GM10248 (cell line): Measurements from ENCODE around the gene CHRM5.

Experiments
- CTCF ChIA-PET: fragments of 300-600 bp; sonication (Branson Sonifier 250); formaldehyde crosslinking; extraction: SDS; loops from one replicate; lab custom pipeline; 2021; ENCODE audit warnings: antibody characterized with exemption; lab: Yijun Ruan, JAX
- POLR2A ChIA-PET: fragments of 350-650 bp; sonication (Branson Sonifier 250); formaldehyde crosslinking; extraction: SDS; loops from one replicate; lab custom pipeline; 2020; ENCODE audit warnings: antibody characterized with exemption; lab: Yijun Ruan, JAX
- DNase-seq: peaks from one replicate; pipeline ENCODE4 v3.0.0; 2012; ENCODE audit errors: extremely low spot score
- TF ChIP-seq, protein P1 (sequence below): IDR thresholded peaks from 2 replicates; pipeline ENCODE4 v1.5.1; 2012; ENCODE audit warnings: mild to moderate bottlenecking, low read depth; ENCODE audit errors: extremely low read depth, missing control alignments, control extremely low read depth

CHRM5 gene

DNA sequence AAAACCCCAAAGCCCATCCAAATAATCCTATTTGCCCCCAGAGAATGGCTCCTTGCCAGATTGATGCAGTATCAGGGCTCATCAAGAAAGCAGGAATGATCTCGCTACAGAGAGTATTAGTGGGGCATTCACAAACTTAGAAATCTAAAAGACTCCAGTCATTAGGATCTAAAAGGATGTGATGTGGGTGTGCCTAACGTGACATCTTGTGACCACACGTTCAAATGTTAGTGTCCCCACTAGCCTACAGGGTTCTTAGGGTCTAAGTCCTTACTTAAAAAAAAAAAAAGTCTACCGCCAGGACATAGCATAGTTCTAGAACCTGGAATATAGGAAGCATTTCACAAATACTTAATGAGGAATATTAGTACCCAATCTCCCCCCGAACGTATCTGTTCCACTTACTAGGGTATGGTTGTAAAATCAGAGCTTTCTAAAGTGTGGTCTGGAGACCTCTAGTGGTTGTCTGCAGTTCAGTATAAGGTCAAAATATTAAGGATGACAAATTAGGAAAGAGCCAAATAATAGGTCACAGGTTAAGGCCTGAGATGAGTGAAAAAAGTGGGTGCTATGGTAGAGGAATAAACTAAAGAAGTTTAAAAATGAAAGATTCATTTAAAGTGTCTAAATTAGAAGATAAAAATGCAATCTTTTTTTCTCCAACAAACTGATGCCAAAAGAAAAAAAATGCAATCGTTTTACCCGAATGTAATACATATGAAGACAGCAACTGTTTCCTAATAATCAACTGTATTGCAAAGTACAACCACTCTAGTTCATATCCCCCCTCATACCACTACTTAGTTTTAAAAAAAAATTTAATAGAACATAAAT lies 4.2 kb upstream of the CHRM5 start:
- CTCF ChIA-PET, result interaction anchor here (0.9 to 3.7 kb wide), 6 partner anchors 12 to 672 kb away, joined by 3 to 14 read pairs (median 4); no protein-coding TSS in a partner anchor
- DNase-seq, result peak; percentile 48
- TF ChIP-seq, protein P1, sequence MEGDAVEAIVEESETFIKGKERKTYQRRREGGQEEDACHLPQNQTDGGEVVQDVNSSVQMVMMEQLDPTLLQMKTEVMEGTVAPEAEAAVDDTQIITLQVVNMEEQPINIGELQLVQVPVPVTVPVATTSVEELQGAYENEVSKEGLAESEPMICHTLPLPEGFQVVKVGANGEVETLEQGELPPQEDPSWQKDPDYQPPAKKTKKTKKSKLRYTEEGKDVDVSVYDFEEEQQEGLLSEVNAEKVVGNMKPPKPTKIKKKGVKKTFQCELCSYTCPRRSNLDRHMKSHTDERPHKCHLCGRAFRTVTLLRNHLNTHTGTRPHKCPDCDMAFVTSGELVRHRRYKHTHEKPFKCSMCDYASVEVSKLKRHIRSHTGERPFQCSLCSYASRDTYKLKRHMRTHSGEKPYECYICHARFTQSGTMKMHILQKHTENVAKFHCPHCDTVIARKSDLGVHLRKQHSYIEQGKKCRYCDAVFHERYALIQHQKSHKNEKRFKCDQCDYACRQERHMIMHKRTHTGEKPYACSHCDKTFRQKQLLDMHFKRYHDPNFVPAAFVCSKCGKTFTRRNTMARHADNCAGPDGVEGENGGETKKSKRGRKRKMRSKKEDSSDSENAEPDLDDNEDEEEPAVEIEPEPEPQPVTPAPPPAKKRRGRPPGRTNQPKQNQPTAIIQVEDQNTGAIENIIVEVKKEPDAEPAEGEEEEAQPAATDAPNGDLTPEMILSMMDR, result peak; percentile 64
- POLR2A ChIA-PET, result no interaction called here

DNA sequence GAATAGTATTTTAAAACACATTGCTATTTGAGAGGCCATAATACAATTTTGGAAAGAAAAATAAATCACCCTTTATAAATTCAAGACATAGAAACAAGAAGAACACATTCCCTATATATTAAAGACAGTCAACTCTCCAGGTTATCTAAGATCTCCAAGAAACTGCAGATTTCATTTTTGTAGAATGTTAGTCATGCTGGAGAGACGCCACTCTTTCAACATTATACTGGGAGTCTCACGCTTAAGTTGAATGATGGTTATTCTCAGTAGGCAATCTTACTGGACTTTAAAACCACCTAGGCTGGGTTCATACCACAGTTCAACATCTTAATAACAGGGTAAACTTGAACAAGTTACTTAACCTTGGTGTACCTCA lies 3.6 kb upstream of the CHRM5 start:
- ChIA-PET CTCF (interaction anchor here (1.3 to 3.7 kb wide), 6 partner anchors 12 to 264 kb away, joined by 3 to 14 read pairs (median 4); no protein-coding TSS in a partner anchor), POLR2A (no interaction called here)
- no peak for DNase-seq
- TF ChIP-seq, protein P1, result no peak

DNA sequence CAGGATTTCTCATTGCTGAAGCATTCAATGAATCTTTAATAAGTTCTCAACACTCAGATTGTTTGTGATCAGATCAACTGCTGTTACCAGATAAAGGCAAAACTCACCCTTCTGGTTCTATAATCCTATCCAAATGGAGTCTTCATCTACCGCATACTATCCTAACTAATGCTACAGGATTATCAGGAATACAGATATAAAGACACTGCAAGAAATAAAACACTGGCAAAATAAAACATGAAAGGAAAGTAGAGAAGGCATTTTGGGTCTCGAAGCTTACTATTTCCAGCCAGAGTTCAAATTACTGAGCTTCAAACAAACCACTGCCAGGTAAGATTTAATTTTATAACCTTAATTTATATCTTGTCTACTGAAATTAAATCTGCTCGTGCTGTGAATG lies 524 bp downstream of the CHRM5 start:
- TF ChIP-seq, protein P1, result no peak
- no peak for DNase-seq
- POLR2A ChIA-PET, result no interaction called here
- CTCF ChIA-PET, result interaction anchor here (0.7 to 2.3 kb wide), 5 partner anchors 11 to 232 kb away, joined by 3 to 7 read pairs (median 5); no protein-coding TSS in a partner anchor

DNA sequence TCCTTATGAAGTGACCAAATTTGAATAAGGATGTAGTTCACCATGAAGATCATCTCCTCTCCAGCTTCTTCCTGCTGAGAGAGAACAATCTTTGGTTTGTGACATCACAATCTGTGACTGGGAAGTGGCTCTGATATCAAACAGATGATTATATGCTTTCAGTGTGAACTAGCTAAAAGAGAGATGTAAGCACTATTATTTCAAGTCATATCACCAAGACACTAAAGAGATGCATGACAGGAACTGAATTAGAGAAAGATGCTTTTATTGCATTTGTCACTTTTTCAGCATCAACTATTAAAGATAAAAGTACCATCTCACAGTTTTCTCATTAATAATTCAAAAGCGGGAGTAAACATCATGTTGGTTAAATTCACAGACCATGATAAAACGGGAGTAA lies 3.5 kb downstream of the CHRM5 start:
- POLR2A ChIA-PET, result no interaction called here

DNA sequence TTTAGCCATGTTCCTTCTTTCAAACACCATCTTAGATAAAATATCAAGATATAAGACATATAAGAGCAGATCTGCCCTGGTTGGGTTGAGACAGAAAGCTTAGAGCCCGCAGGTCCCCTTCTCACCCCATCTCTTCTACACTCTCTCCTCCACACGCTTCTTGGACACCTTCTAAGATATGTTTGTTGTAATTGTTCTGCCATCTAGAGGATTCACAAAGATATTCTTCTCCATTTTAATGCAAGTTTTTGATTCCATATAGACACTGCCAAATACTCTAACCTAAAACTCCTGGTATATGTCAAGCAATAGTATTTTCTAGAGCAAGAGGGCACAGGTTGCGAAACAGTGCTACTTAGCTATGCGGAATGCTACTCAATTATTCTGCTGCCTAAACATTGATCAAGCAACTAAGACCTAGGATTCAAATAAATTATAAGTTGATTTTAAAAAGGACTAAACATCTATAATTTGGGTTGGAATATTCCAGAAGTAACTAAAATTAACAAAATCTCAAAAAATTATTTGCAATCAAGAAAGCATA lies 6.8 kb downstream of the CHRM5 start:
- ChIA-PET POLR2A (no interaction called here), CTCF (interaction anchor here (1.6 kb wide), 1 partner anchor 9 kb away, joined by 5 read pairs; no protein-coding TSS in a partner anchor)
- no peak for DNase-seq
- TF ChIP-seq, protein P1, result no peak

More for the DNA sequence above, 3.5 kb downstream of the CHRM5 start:
- DNase-seq, result no peak
- TF ChIP-seq, protein P1, result no peak
- CTCF ChIA-PET, result no interaction called here

DNA sequence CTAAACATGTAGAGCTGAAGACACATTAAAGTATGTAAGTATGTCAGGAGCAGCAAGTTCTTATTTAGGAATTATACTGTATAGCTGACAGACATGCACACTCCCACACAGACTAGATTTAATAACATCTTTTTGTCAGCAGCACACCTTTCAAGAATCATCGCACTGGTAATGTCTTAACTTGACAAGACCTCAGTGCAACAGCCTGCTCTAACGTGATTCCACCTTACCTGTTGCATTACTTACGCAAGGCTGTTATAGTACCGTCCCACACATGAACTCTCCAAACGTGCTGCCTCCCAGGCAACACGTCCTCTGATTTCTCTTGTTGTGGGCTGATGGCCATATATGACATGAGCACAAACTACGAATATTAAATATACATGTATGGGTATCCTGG lies 11.9 kb downstream of the CHRM5 start:
- POLR2A ChIA-PET, result no interaction called here
- TF ChIP-seq, protein P1, result no peak
- DNase-seq, result no peak
- CTCF ChIA-PET, result interaction anchor here (1.0 to 1.7 kb wide), 3 partner anchors 11 to 279 kb away, joined by 3 to 6 read pairs (median 3); no protein-coding TSS in a partner anchor
